Anterior cingulate cortex (tissue), 58 donors: ENCODE results near the gene ABCB11.
A peak's percentile ranks its signal among the peaks of the same experiment; 100 is the strongest.
"Not testable (repeated sequence)": the region's sequence is repeated elsewhere in the genome, so short reads cannot be mapped to it uniquely, and the experiment has no call there.

ENCODE experiments used
- DNase-seq, 58 donors: peaks; one replicate each; lab custom pipeline; 2025; lab: John Stamatoyannopoulos, UW

Gene ABCB11

GRCh38 chr2:168939918-168940317 lies 91.2 kb downstream of the ABCB11 start:
- DNase-seq, result no peak

GRCh38 chr2:168939061-168939460 lies 92.1 kb downstream of the ABCB11 start:
- no peak for DNase-seq

DNA sequence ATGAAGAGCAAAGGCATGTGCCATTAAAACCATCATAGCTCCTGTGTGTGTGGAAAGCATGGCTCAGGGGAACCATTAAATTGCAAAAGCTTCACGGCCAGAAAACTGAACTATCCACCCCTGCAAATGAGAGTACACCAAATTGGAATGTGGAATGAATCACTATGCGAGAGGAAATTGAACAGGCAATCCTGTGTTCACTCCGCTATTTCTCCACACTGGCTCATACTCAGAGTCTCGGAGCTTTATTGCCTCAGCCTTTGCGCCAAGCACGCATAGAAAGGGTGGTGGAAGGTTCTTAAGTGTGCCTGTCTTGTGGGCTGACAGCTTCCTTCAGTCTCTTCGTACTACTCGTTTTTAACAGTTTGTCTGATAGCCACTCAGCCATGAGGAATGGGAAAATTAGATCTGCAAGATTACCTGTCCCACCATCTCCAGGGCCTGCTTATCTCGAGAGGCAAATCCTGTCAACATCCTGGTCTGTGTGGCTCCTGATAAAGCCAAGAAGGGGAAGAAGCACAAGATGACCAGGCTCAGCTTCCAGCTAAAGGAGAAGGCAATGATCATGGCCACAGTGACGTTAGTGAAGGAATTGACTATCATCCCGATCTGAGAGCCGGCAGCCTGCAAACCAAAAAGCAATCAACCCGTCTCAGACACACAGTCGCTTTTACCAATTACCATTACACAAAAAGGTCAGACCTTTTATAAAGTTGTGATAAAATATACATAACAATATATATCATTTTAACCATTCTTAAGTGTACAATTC lies 95.1 kb downstream of the ABCB11 start:
- no peak for DNase-seq

DNA sequence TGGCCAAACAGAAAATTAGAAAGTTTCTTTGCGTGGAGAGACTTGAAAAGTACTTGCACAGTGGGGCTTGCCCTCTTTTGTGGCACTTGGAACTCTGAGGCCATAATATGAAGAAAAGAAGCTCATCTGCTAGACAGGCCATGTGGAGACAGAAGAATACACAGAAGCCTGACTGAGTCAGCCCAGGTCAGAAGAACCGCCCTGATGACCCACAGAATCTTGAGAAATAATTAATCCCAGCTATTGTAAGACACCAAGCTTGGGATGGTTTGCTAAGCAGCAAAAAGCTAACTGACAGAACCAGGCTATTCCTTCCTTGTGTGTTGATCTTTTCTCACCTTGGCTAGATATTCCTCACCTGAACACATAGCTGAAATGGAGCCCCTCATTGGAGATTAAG lies 96.3 kb downstream of the ABCB11 start:
- no peak for DNase-seq

GRCh38 chr2:168932174-168932573 lies 99.0 kb downstream of the ABCB11 start:
- DNase-seq, result not testable (repeated sequence)

GRCh38 chr2:168930242-168930641 lies 100.9 kb downstream of the ABCB11 start:
- DNase-seq, result no peak

DNA sequence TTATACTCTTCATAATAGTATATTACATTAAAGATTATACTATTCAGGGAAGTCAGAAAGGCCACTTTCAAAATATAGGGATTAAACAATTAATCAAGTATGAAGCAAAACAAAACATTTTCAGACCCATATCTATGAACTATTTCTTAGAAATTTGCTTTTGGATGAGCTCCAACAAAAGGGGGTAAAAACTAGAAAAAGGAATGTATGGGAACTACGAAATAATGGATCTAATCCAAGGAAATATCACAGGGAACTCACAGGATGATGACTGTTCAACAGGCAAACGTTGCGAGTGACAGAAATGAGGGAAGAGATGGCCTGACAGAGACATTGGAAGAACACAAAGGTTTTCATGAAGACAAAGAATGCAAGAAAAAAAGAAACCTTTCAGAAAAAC lies 102.1 kb downstream of the ABCB11 start:
- DNase-seq, result no peak

DNA sequence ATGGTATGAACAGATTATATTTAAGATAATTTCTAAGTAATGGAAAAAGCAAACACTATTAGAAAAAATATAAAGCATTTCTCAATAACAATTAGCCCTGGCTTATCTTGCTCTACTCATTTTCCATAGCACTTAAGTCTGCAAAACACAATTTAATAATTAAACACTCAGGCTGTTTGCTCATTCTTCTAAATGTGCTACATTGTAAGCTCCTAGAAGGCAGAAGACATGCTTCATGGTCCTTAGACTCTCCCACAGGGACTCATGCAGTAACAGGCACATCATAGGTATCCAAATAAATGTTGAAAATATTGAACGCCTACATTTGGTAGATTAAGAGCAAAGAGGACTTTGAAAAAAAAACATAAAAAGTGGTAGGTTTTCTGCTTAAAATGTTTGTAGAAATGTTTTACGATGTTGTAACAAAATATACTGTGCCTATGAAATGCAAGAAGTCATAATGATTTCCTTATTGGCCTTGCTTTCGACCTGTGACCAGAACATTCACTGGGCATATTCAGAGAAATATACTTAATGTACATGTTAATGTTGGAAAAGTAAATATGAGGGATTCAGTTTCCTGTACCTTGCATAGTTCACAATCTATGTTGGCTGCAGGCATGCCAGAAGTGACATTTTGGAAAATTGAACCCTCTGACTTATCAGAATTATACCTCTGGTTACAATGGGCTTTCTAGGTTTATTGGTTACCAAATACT lies 102.9 kb downstream of the ABCB11 start:
- DNase-seq, result no peak

DNA sequence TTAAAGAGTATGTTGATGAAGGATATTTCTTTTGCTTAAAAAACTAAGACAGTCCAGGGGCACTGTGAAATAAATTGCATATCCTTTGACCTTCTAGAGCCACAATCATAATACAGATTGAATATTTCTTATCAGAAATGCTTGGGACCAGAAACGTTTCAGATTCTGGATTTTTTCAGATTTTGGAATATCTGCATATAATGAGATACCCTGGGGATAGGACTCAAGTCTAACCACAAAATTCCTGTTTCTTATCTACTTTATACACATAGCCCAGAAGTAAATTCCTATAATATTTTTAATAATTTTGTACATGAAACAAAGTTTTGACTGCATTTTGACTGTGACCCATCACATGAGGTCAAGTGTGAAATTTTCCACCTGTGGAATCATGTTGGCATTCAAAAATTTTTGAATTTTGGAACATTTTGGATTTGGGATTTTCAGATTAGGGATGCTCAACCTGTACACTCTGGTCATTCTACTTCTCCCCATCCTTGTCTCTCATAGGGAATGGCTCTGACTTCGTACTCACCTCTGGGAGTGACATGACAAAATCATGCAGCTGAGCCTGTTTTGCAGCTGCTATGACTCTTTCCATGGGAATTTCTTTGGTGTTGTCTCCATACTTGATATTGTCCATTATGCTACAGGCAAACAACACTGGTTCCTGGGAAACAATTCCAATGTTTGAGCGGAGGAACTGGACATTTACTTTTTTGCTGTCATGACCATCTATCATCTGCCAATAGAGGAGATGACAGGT lies 104.3 kb downstream of the ABCB11 start:
- DNase-seq, result no peak

- DNase-seq, result no peak
These were observed 110.5 kb downstream of the ABCB11 start for GRCh38 chr2:168920504-168921157.

GRCh38 chr2:168916331-168916675 lies 114.8 kb downstream of the ABCB11 start:
- DNase-seq, result no peak

- peak in 9 of 58 donors; percentile 1 to 43 (median 8) for DNase-seq
These were observed 115.4 kb downstream of the ABCB11 start for GRCh38 chr2:168915441-168916330.

DNA sequence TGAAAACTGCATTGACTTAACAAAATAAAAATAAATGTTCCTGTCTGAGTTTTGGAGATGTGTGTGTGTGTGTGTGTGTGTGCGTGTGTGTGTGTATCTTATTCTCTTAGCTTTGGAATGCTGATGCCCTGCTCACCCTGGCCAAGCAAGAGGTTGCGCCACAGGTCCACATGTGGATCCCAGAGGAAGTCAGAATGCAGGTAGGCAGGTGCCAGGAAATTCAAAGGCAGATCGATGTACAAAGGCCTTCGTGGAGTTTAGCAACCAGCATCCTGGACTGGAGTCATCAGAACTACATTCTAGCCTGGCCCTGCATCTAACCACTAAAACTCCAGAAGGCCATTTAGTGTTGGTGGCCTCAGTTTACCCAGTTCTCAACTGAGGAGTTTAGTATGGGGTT lies 117.6 kb downstream of the ABCB11 start:
- DNase-seq, result no peak

DNA sequence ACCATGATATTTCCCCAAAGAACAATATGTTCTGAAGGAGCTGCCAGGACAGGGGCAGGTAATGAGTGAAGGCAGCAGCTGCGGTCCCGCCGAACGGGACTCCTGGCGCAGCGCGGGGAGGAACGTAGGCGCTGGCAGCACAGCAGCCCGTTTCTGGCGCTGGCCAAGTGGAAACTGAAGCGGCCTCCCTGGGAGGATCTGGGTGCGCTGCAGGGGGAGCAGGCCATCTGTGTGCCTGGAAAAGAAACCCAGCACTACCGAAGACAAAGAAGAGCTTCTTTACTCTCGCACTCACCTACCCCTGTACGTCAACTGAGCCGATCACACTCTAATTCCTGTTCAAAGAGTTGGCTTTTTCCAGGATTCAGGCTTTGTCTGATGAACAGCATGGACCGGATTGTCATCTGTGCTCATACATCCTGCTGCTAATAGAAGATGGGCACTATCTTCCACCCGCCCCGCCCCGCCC lies 118.2 kb downstream of the ABCB11 start:
- peak in 45 of 58 donors; percentile 3 to 70 (median 21) for DNase-seq

DNA sequence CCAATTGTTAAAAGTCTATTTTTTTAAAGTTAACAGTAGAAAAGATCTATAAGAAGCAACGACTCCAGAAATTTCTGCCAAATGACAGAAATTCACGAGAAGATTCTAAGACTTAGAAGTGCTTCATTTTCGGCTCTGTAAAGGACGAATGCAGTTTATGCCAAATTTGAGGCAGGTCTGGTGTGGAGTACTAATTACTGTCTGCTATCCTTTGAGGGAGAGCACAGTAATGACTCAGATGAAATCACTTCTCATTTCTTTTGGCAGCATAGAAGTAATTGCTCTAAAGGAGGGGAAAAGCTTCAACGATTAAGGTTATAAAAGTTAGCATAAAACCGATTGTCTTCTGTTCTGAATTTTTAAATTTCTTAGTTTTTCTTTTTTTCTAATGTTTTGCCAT lies 118.7 kb downstream of the ABCB11 start:
- DNase-seq, result peak in 1 of 58 donors; percentile 11

- DNase-seq, result no peak
These were observed 120.8 kb downstream of the ABCB11 start for GRCh38 chr2:168910330-168910729.

DNA sequence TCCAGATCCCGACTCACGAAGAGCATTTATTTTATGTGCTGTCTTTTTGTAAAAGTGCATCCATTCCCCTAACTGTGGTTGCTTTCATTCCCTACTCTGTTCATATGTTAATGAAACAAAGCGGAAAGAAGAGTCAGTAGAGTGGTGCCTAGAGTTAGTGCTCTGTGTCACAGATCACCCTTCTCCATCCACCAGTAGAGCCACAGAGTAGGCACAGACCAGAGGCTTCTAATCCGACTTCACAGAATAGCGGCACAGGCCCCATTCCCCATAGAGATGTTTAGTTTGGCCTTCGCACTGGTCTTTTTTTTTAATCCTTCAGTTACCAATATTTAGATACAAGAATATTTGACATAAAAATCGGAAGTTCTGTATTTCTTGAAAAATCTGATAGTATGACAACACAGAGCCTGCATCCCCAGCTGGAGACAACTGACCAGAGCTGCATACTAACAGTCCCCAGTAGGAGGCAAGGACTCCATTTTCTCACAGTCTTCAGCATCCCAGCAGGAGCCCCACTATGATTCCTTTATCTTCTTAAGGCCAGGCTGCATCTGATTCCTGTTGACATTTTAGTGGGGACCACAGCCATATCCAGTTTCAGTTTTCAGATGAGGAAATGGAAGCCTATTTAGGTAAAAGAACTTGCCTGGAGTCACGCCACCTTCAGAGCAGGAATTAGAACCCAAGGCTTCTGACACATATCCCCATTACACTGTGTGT lies 123.0 kb downstream of the ABCB11 start:
- no peak for DNase-seq

GRCh38 chr2:168904358-168904757 lies 126.8 kb downstream of the ABCB11 start:
- no peak for DNase-seq

- no peak for DNase-seq
These were observed 127.2 kb downstream of the ABCB11 start for GRCh38 chr2:168903888-168904287.
